BLaER1 treated with 17β-estradiol and CSF1 and Interleukin-3, amounts not matched to agents 10 nM and 100 nM (cell line): Measurements from ENCODE around the gene CEP63.
A peak's percentile ranks its signal among the peaks of the same experiment; 100 is the strongest.
"Not testable (repeated sequence)": the region's sequence is repeated elsewhere in the genome, so short reads cannot be mapped to it uniquely, and the experiment has no call there.

Source experiments
- H3K27ac ChIP-seq, 11 experiments: shearing (Covaris generic); formaldehyde crosslinking; 2 replicates each; pipeline ENCODE4 v1.8.1; 2022
- H3K27me3 ChIP-seq, 11 experiments: shearing (Covaris generic); formaldehyde crosslinking; 2 replicates each; pipeline ENCODE4 v1.8.1; 2022
- H3K36me3 ChIP-seq, 11 experiments: shearing (Covaris generic); formaldehyde crosslinking; 2 replicates each; pipeline ENCODE4 v1.8.1; 2022
- H3K4me1 ChIP-seq, 10 experiments: shearing (Covaris generic); formaldehyde crosslinking; 2 replicates each; pipeline ENCODE4 v1.8.1; 2022
- H3K4me2 ChIP-seq, 11 experiments: shearing (Covaris generic); formaldehyde crosslinking; 2 replicates each; pipeline ENCODE4 v1.8.1; 2022
- H3K4me3 ChIP-seq, 10 experiments: shearing (Covaris generic); formaldehyde crosslinking; 2 replicates each; pipeline ENCODE4 v1.8.1; 2022
- H3K9ac ChIP-seq, 11 experiments: shearing (Covaris generic); formaldehyde crosslinking; 2 replicates each; pipeline ENCODE4 v1.8.1; 2022
- H3K9me3 ChIP-seq, 11 experiments: shearing (Covaris generic); formaldehyde crosslinking; replicated peaks in 1 of 11; 2 replicates each; pipeline ENCODE4 v1.8.1; 2022
- H4K20me1 ChIP-seq, 11 experiments: shearing (Covaris generic); formaldehyde crosslinking; 2 replicates each; pipeline ENCODE4 v1.8.1; 2022
- Cebpa-rat ChIP-seq, 11 experiments: shearing (Covaris generic); IDR thresholded peaks; 2 replicates each; pipeline ENCODE4 v1.8.1; 2022

Gene CEP63

GRCh38 chr3:134563601-134564000 is 77.7 kb downstream of the CEP63 start:
- Histone ChIP-seq H3K4me2 (no peak overlapping the region), H3K4me3 (no peak overlapping the region), H3K9ac (no peak overlapping the region), H4K20me1 (no peaks in the 10 kb centered on the region), H3K36me3 (peaks cover 14 to 66% (median 46%) of the 10 kb centered on the region in 11 experiments; a peak in 21 of 22 replicates), H3K4me1 (peaks cover 0 to 23% (median 4%) of the 10 kb centered on the region in 10 experiments; a peak in 10 of 20 replicates), H3K27ac (no peak overlapping the region), H3K27me3 (no peaks in the 10 kb centered on the region), H3K9me3 (peaks cover 7 to 12% (median 12%) of the 10 kb centered on the region in 11 experiments)
- TF ChIP-seq Cebpa-rat (IDR thresholded peaks at IDR 0.05) = no peak

- Histone ChIP-seq H3K9me3 (peaks cover 21 to 26% (median 26%) of the 10 kb centered on the region in 11 experiments), H3K4me2 (no peak overlapping the region), H3K4me3 (no peak overlapping the region), H3K4me1 (peaks cover 0 to 19% (median 4%) of the 10 kb centered on the region in 10 experiments; a peak in 10 of 20 replicates), H4K20me1 (no peaks in the 10 kb centered on the region), H3K27ac (no peak overlapping the region), H3K27me3 (no peaks in the 10 kb centered on the region), H3K36me3 (peaks cover 11 to 69% (median 44%) of the 10 kb centered on the region in 11 experiments; a peak in 21 of 22 replicates), H3K9ac (no peak overlapping the region)
- TF ChIP-seq Cebpa-rat (IDR thresholded peaks at IDR 0.05) = no peak
Observed at GRCh38 chr3:134564991-134565390, 79.1 kb downstream of the CEP63 start.

- Histone ChIP-seq H3K9ac (no peak overlapping the region), H3K9me3 (peaks cover 42 to 50% (median 46%) of the 10 kb centered on the region in 11 experiments), H3K4me1 (peaks cover 0 to 8% (median 0%) of the 10 kb centered on the region in 10 experiments; a peak in 7 of 20 replicates), H3K4me2 (no peak overlapping the region), H3K36me3 (peaks cover 6 to 49% (median 28%) of the 10 kb centered on the region in 11 experiments; a peak in 20 of 22 replicates), H3K27ac (no peak overlapping the region), H3K4me3 (no peak overlapping the region), H4K20me1 (no peaks in the 10 kb centered on the region), H3K27me3 (no peaks in the 10 kb centered on the region)
- no peak for TF ChIP-seq Cebpa-rat (IDR thresholded peaks at IDR 0.05)
Observed at GRCh38 chr3:134567605-134568004, 81.7 kb downstream of the CEP63 start.

GRCh38 chr3:134568790-134569189 is 82.9 kb downstream of the CEP63 start:
- no peak overlapping the region for H3K27ac ChIP-seq

DNA sequence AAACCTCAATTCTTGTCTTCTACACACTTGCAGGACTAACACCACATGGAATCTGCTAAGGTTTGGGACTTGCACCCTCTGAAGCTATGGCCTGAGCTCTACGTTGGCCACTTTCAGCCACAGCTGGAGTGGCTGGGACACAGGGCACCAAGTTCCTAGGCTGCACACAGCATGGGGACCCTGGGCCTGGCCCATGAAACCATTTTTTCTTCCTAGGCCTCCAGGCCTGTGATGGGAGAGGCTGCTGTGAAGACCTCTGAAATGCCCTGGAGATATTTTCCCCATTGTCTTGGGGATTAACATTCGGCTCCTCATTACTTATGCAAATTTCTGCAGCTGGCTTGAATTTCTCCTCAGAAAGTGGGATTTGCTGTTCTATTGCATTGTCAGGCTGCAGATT is 84.0 kb downstream of the CEP63 start:
- not testable (repeated sequence) for H4K20me1 ChIP-seq, H3K27me3 ChIP-seq, H3K27ac ChIP-seq, H3K9ac ChIP-seq, H3K4me2 ChIP-seq, H3K4me1 ChIP-seq
- Histone ChIP-seq H3K36me3 (peaks cover 0 to 26% (median 11%) of the 10 kb centered on the region in 11 experiments; a peak in 11 of 22 replicates), H3K4me3 (0 out of 20 replicates have a peak overlapping the region, but pooled peaks of 1 of the 10 experiments have one; percentile 1), H3K9me3 (peaks cover 50 to 64% (median 53%) of the 10 kb centered on the region in 11 experiments)

More at GRCh38 chr3:134568790-134569189, 82.9 kb downstream of the CEP63 start:
- no peak for TF ChIP-seq Cebpa-rat (IDR thresholded peaks at IDR 0.05)
- Histone ChIP-seq H3K27me3 (no peaks in the 10 kb centered on the region), H4K20me1 (no peaks in the 10 kb centered on the region), H3K9me3 (peaks cover 49 to 62% (median 52%) of the 10 kb centered on the region in 11 experiments), H3K4me3 (no peak overlapping the region), H3K9ac (no peak overlapping the region), H3K4me2 (no peak overlapping the region), H3K4me1 (no peaks in the 10 kb centered on the region), H3K36me3 (peaks cover 6 to 37% (median 18%) of the 10 kb centered on the region in 11 experiments; a peak in 18 of 22 replicates)

GRCh38 chr3:134576426-134576825 is 90.6 kb downstream of the CEP63 start:
- Histone ChIP-seq H3K4me1 (no peaks in the 10 kb centered on the region), H3K27ac (no peak overlapping the region), H3K27me3 (no peaks in the 10 kb centered on the region), H3K36me3 (no peaks in the 10 kb centered on the region), H3K9me3 (peaks cover 9 to 24% (median 15%) of the 10 kb centered on the region in 11 experiments; a peak in 21 of 22 replicates), H3K4me3 (no peak overlapping the region), H3K9ac (no peak overlapping the region), H4K20me1 (no peaks in the 10 kb centered on the region), H3K4me2 (no peak overlapping the region)
- no peak for TF ChIP-seq Cebpa-rat (IDR thresholded peaks at IDR 0.05)

DNA sequence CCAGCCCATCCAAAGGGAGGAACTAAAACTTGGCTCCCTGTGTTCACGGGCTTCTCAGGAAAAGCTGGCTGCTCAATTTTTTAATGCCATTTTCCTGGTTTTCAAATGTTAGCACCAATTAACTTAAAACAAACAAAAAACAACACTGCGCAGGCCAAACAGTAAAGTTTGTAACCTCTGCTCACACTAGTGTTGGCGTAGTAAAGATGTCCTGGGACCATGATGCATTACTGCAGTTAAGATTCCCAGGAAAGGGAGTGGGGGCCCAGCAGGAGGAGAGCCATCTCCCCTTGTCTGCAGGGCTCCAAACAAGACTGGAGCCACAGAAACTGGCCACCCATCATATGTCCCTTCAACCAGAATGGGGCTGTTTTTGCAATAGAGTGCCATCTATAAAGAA is 91.0 kb downstream of the CEP63 start:
- Histone ChIP-seq H3K4me2 (no peak overlapping the region), H3K36me3 (no peaks in the 10 kb centered on the region), H4K20me1 (no peaks in the 10 kb centered on the region), H3K9ac (no peak overlapping the region), H3K4me1 (no peaks in the 10 kb centered on the region), H3K27ac (no peak overlapping the region), H3K4me3 (no peak overlapping the region), H3K27me3 (no peaks in the 10 kb centered on the region), H3K9me3 (peaks cover 5 to 21% (median 11%) of the 10 kb centered on the region in 11 experiments; a peak in 15 of 22 replicates)
- no peak for TF ChIP-seq Cebpa-rat (IDR thresholded peaks at IDR 0.05)

GRCh38 chr3:134579141-134579665 is 93.3 kb downstream of the CEP63 start:
- H3K9me3 ChIP-seq = peaks cover 0 to 5% (median 0%) of the 10 kb centered on the region in 11 experiments; a peak in 5 of 22 replicates
- no peak overlapping the region for H3K27ac ChIP-seq
- no peak overlapping the region for H3K4me2 ChIP-seq
- no peaks in the 10 kb centered on the region for H3K4me1 ChIP-seq
- H3K9ac ChIP-seq = no peak overlapping the region
- no peak overlapping the region for H3K4me3 ChIP-seq
- no peaks in the 10 kb centered on the region for H3K36me3 ChIP-seq
- H4K20me1 ChIP-seq = no peaks in the 10 kb centered on the region
- no peak for TF ChIP-seq Cebpa-rat (IDR thresholded peaks at IDR 0.05)
- no peaks in the 10 kb centered on the region for H3K27me3 ChIP-seq

DNA sequence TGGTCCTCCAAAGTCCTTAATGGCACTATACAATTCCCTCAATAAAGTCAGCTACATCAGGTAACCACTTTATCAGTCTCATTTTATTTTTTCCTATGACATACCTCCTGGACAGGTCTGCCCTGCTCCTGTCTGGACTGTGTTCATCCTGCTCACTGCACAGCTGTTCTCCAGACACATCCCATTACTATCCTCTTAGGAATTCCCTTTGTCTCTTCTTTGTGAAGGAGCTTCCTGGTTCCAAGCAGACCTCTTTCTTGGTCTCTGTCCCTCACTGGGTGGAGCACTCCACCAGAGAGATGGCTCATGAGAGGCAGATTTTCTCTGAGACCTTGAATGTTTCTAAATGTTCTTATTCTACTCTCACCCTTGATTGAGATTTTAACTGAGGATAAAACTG is 104.9 kb downstream of the CEP63 start:
- Histone ChIP-seq H3K27me3 (no peaks in the 10 kb centered on the region), H3K4me3 (no peak overlapping the region), H3K4me1 (peaks cover 0 to 17% (median 14%) of the 10 kb centered on the region in 10 experiments; a peak in 16 of 20 replicates), H3K9ac (no peak overlapping the region), H3K4me2 (no peak overlapping the region), H3K36me3 (no peaks in the 10 kb centered on the region), H3K27ac (no peak overlapping the region), H3K9me3 (peaks cover 0 to 25% (median 6%) of the 10 kb centered on the region in 11 experiments; a peak in 12 of 22 replicates), H4K20me1 (no peaks in the 10 kb centered on the region)
- TF ChIP-seq Cebpa-rat (IDR thresholded peaks at IDR 0.05) = no peak

GRCh38 chr3:134592806-134593205 is 106.9 kb downstream of the CEP63 start:
- TF ChIP-seq Cebpa-rat (IDR thresholded peaks at IDR 0.05) = no peak
- H4K20me1 ChIP-seq = no peaks in the 10 kb centered on the region
- H3K4me3 ChIP-seq = no peak overlapping the region
- H3K4me1 ChIP-seq = peaks cover 0 to 24% (median 16%) of the 10 kb centered on the region in 10 experiments; a peak in 16 of 20 replicates
- H3K27ac ChIP-seq = no peak overlapping the region
- no peaks in the 10 kb centered on the region for H3K36me3 ChIP-seq
- no peak overlapping the region for H3K4me2 ChIP-seq
- H3K27me3 ChIP-seq = no peaks in the 10 kb centered on the region
- no peak overlapping the region for H3K9ac ChIP-seq
- H3K9me3 ChIP-seq = peaks cover 0 to 37% (median 9%) of the 10 kb centered on the region in 11 experiments; a peak in 12 of 22 replicates
